Left hindlimb (tissue), 1 donor: ENCODE measurements around the gene RGL4.

Source experiments
- DNase-seq: peaks from one replicate; pipeline ENCODE4 v3.0.0-alpha.2; 2018

The RGL4 gene

GRCh38 chr22:23744001-23744400, 53.2 kb downstream of the RGL4 start:
- DNase-seq: no peak

- no peak for DNase-seq
Observed at GRCh38 chr22:23744485-23744884, 53.7 kb downstream of the RGL4 start.

- DNase-seq: no peak
Observed at GRCh38 chr22:23745791-23746190, 55.0 kb downstream of the RGL4 start.
